Choroid plexus epithelial cell (primary cell): Measurements from ENCODE around the gene PTGDR.

ENCODE experiments used
- DNase-seq: peaks from one replicate; pipeline ENCODE4 v3.0.0-alpha.2; 2010; ENCODE audit warnings: low read depth
- H3K4me3 ChIP-seq: 2 replicates; pipeline ENCODE4 v1.5.1; 2011; ENCODE audit warnings: low read depth, mild to moderate bottlenecking, control low read depth, low read length, moderate library complexity
- CTCF ChIP-seq: conservative IDR thresholded peaks from 2 replicates; pipeline ENCODE4 v1.5.1; 2011; ENCODE audit warnings: low read depth, mild to moderate bottlenecking, control low read depth, inconsistent platforms, low read length, moderate library complexity

Gene PTGDR

GRCh38 chr14:52318062-52318461 is 50.6 kb downstream of the PTGDR start:
- peak overlapping the region; percentile 89 for H3K4me3 ChIP-seq
- no peak for DNase-seq
- no peak for TF ChIP-seq CTCF

- peak overlapping the region; percentile 37 for H3K4me3 ChIP-seq
Observed at GRCh38 chr14:52318826-52319645, 51.5 kb downstream of the PTGDR start.

GRCh38 chr14:52319919-52320318 is 52.4 kb downstream of the PTGDR start:
- H3K4me3 ChIP-seq = no peak overlapping the region
- no peak for TF ChIP-seq CTCF
- DNase-seq = no peak

More at GRCh38 chr14:52318826-52319645, 51.5 kb downstream of the PTGDR start:
- DNase-seq = no peak
- TF ChIP-seq CTCF = no peak

- H3K4me3 ChIP-seq = no peak overlapping the region
- DNase-seq = peak; percentile 68
- TF ChIP-seq CTCF = no peak
Observed at GRCh38 chr14:52325126-52325525, 57.6 kb downstream of the PTGDR start.

- no peak for TF ChIP-seq CTCF
- DNase-seq = no peak
- H3K4me3 ChIP-seq = no peak overlapping the region
Observed at GRCh38 chr14:52325630-52326029, 58.1 kb downstream of the PTGDR start.
